OCI-LY1 (cell line): ENCODE measurements around the gene MYORG.

Source experiments
- CTCF ChIP-seq: fragments of 200-600 bp; sonication (generic), shearing (Covaris generic); IDR thresholded peaks from 2 replicates; pipeline ENCODE4 v1.5.1; 2017; ENCODE audit warnings: mild to moderate bottlenecking, antibody characterized with exemption, low read length, moderate library complexity, mixed read lengths
- EZH2 ChIP-seq: fragments of 200-600 bp; sonication (generic), shearing (Covaris generic); IDR thresholded peaks from 2 replicates; pipeline ENCODE4 v1.8.0; 2017; ENCODE audit warnings: borderline replicate concordance, mixed run types, mild to moderate bottlenecking, antibody characterized with exemption, low read length, moderate library complexity, mixed read lengths

GRCh38 chr9:34334916-34335315 lies 41.8 kb downstream of the MYORG start:
- TF ChIP-seq CTCF: no peak
- TF ChIP-seq EZH2: no peak
